Neuronal stem cell (in vitro differentiated cells): Measurements from ENCODE around the gene MAG.

Experiments used
- DNase-seq: peaks from one replicate; pipeline ENCODE4 v3.0.0-alpha.2; 2013; ENCODE audit warnings: low spot score
- H2AFZ ChIP-seq: one replicate; pipeline ENCODE4 v1.6.1; 2013; ENCODE audit warnings: mild to moderate bottlenecking, low read length, inconsistent platforms
- H2AK5ac ChIP-seq: 2 replicates; pipeline ENCODE4 v1.6.1; 2013; ENCODE audit warnings: low read depth, mild to moderate bottlenecking, inconsistent platforms, low read length, moderate library complexity, mixed read lengths
- H2BK120ac ChIP-seq: 2 replicates; pipeline ENCODE4 v1.6.1; 2013; ENCODE audit warnings: low read depth, mild to moderate bottlenecking, inconsistent platforms, low read length, moderate library complexity, mixed read lengths
- H2BK12ac ChIP-seq: one replicate; pipeline ENCODE4 v1.6.1; 2013; ENCODE audit warnings: low read length, inconsistent platforms
- H2BK15ac ChIP-seq: 2 replicates; pipeline ENCODE4 v1.6.1; 2013; ENCODE audit warnings: mild to moderate bottlenecking, low read length, inconsistent platforms, mixed read lengths
- H2BK5ac ChIP-seq: one replicate; pipeline ENCODE4 v1.6.1; 2013; ENCODE audit warnings: inconsistent platforms, mild to moderate bottlenecking, low read length, moderate library complexity
- H3K14ac ChIP-seq: one replicate; pipeline ENCODE4 v1.6.1; 2013; ENCODE audit warnings: low read length, inconsistent platforms
- H3K18ac ChIP-seq: 2 replicates; pipeline ENCODE4 v1.6.1; 2013; ENCODE audit warnings: low read length, inconsistent platforms
- H3K23ac ChIP-seq: 2 replicates; pipeline ENCODE4 v1.6.1; 2013; ENCODE audit warnings: low read depth, mild to moderate bottlenecking, mixed read lengths, low read length, inconsistent platforms; ENCODE audit not compliant: poor library complexity
- H3K27ac ChIP-seq: replicated peaks from 3 replicates; pipeline ENCODE4 v1.5.1; 2013; ENCODE audit warnings: low read length, inconsistent platforms
- H3K27me3 ChIP-seq, 3 experiments: 2 replicates each; pipeline ENCODE4 v1.6.1; 2013; ENCODE audit warnings: low read length in 3 of 3, mild to moderate bottlenecking in 2 of 3, inconsistent platforms in 1 of 3, low read depth in 1 of 3, mixed read lengths in 1 of 3, moderate library complexity in 1 of 3; ENCODE audit not compliant: control insufficient read depth in 3 of 3, insufficient read depth in 3 of 3
- H3K36me3 ChIP-seq, 2 donors: replicated peaks in 1 of 2; 2 replicates each; pipeline ENCODE4 v1.6.1; 2013; ENCODE audit warnings: low read length in 2 of 2; ENCODE audit not compliant: control insufficient read depth in 2 of 2, insufficient read depth in 2 of 2
- H3K4ac ChIP-seq: 2 replicates; pipeline ENCODE4 v1.6.1; 2013; ENCODE audit warnings: inconsistent platforms, mild to moderate bottlenecking, low read length, moderate library complexity
- H3K4me1 ChIP-seq, 2 donors: 1 replicate in 1 of 2; 2 replicates in 1 of 2; pipeline ENCODE4 v1.6.1; 2013; ENCODE audit warnings: low read length in 2 of 2, low read depth in 1 of 2; ENCODE audit not compliant: control insufficient read depth in 2 of 2, insufficient read depth in 1 of 2
- H3K4me2 ChIP-seq: one replicate; pipeline ENCODE4 v1.6.1; 2013; ENCODE audit warnings: mild to moderate bottlenecking, low read length, inconsistent platforms; ENCODE audit not compliant: insufficient read depth, poor library complexity, severe bottlenecking
- H3K4me3 ChIP-seq, 2 donors: 2 replicates each; pipeline ENCODE4 v1.5.1; 2013; ENCODE audit warnings: low read length in 2 of 2, mild to moderate bottlenecking in 2 of 2, inconsistent platforms in 1 of 2, moderate library complexity in 1 of 2
- H3K79me1 ChIP-seq: one replicate; pipeline ENCODE4 v1.6.1; 2013; ENCODE audit warnings: low read depth, mild to moderate bottlenecking, inconsistent platforms, low read length, moderate library complexity
- H3K9ac ChIP-seq: one replicate; pipeline ENCODE4 v1.6.1; 2013; ENCODE audit warnings: mild to moderate bottlenecking, low read depth, low read length, inconsistent platforms; ENCODE audit not compliant: poor library complexity
- H3K9me3 ChIP-seq, 2 donors: replicated peaks in 1 of 2; 2 replicates each; pipeline versions ENCODE3 to v1.6.1; 2013; ENCODE audit warnings: low read length in 2 of 2, mild to moderate bottlenecking in 2 of 2, inconsistent platforms in 1 of 2, low read depth in 1 of 2, mixed read lengths in 1 of 2, moderate library complexity in 1 of 2; ENCODE audit not compliant: control insufficient read depth in 2 of 2, insufficient read depth in 1 of 2
- H4K8ac ChIP-seq: one replicate; pipeline ENCODE4 v1.6.1; 2013; ENCODE audit warnings: low read depth, mild to moderate bottlenecking, inconsistent platforms, low read length, moderate library complexity
- H4K91ac ChIP-seq: one replicate; pipeline ENCODE4 v1.6.1; 2013; ENCODE audit warnings: low read length, low read depth, mild to moderate bottlenecking, inconsistent platforms; ENCODE audit not compliant: poor library complexity
- WGBS, 2 donors: extraction: QIAGEN DNeasy Blood & Tissue Kit; methylation state at CpG; one replicate each; pipeline ENCODE4 v1.1.7; 2013; ENCODE audit warnings: missing lambda C conversion rate in 2 of 2, mixed read lengths in 1 of 2; ENCODE audit not compliant: insufficient read length in 2 of 2, insufficient replicate concordance in 1 of 2; ENCODE audit errors: extremely low coverage in 2 of 2; 5-methylcytosine and 5-hydroxymethylcytosine counted together

The MAG gene

DNA sequence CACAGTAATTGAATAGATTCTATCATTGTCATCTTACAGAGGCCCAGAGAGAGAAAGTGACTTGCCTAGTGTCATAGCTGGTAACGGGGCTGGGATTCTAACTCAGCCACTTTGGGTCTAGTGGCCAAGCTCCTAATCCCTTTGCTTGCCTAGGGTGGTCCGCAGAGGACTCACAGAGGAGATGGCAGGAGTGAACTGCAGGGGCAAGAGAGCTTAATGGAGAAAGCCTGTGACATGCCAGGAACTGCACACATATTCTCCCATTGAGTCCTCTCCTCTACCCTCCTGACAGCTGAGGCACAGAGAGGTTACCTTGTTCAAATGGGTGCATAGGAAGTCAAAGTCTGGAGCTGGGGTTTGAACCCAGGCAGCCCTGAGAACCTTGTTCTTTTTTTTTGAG lies 40.5 kb upstream of the MAG start:
- Histone ChIP-seq H4K91ac (no peak overlapping the region), H2AFZ (no peak overlapping the region), H3K4ac (no peak overlapping the region), H3K79me1 (peaks cover 10% of the 10 kb centered on the region), H2BK15ac (no peak overlapping the region), H3K27ac (no peak overlapping the region), H3K18ac (no peak overlapping the region), H3K9ac (no peak overlapping the region), H3K14ac (no peak overlapping the region), H3K9me3 (peaks cover 0 to 7% of the 10 kb centered on the region in 2 donors), H3K4me1 (peaks cover 0 to 9% of the 10 kb centered on the region in 2 donors), H2AK5ac (no peak overlapping the region), H3K4me3 (no peak overlapping the region), H3K4me2 (no peak overlapping the region), H4K8ac (no peak overlapping the region), H3K36me3 (peaks cover 30 to 32% of the 10 kb centered on the region in 2 donors), H2BK12ac (no peak overlapping the region), H2BK120ac (no peak overlapping the region), H2BK5ac (no peak overlapping the region), H3K23ac (no peak overlapping the region), H3K27me3 (peaks cover 0 to 32% (median 0%) of the 10 kb centered on the region in 3 experiments)
- DNase-seq: no peak
- WGBS, 2 donors: no CpG with 5 or more reads among the region's 2 CpGs

DNA sequence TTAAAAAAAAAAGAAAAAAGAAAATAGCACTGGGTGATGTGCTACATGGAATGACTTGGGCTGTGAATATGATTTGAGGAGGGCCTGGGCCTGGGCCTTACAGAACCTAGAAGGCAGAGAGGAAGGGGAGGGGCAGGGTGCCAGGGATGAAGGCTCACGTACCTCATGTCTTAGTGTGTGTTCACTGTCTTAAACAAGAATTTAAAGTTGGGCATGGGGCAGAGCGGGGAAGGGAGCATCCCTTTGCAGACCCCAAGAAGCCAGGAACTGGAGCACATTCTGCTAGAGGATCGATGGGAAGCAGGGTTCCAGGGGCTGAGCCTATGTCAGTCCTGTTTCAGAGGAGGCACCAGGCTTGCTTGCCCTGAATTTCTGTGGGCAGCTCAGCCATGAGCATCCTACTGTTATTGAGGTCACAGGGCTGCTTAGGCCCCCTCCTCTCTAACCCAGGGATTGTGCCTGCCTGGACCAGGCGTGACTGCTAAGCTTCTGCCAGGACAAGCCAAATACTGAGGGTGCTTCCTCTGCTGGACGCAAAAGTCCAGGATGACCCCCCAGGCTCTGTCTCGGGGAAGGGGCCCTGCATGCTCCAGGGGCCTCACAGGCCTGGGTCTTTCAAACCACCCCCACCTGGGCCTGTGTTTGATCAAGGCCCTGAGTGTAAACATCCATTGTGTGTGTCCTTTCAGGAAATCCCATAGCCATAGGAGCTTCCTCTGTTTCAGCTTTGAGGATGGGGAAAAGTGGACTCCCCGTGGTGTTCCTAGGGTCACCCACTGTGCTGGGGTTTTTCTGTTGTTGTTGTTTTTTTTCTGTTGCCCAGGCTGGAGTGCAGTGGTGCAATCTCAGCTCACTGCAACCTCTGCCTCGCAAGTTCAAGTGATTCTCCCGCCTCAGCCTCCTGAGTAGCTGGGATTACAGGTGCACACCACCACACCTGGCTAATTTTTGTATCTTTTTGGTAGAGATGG lies 38.4 kb upstream of the MAG start:
- Histone ChIP-seq H2AFZ (no peak overlapping the region), H2BK15ac (no peak overlapping the region), H3K79me1 (peaks cover 16% of the 10 kb centered on the region), H3K9me3 (no peaks in the 10 kb centered on the region), H3K18ac (no peak overlapping the region), H2AK5ac (no peak overlapping the region), H3K14ac (no peak overlapping the region), H4K91ac (no peak overlapping the region), H3K27ac (no peak overlapping the region), H2BK120ac (no peak overlapping the region), H3K4me2 (no peak overlapping the region), H3K4me3 (no peak overlapping the region), H3K23ac (no peak overlapping the region), H3K9ac (no peak overlapping the region), H4K8ac (no peak overlapping the region), H3K27me3 (peaks cover 0 to 14% (median 0%) of the 10 kb centered on the region in 3 experiments), H2BK12ac (no peak overlapping the region), H3K4me1 (peaks cover 8 to 9% of the 10 kb centered on the region in 2 donors), H2BK5ac (no peak overlapping the region), H3K4ac (no peak overlapping the region), H3K36me3 (peaks cover 31 to 32% of the 10 kb centered on the region in 2 donors)
- WGBS, 2 donors: no CpG with 5 or more reads among the region's 9 CpGs
- no peak for DNase-seq

DNA sequence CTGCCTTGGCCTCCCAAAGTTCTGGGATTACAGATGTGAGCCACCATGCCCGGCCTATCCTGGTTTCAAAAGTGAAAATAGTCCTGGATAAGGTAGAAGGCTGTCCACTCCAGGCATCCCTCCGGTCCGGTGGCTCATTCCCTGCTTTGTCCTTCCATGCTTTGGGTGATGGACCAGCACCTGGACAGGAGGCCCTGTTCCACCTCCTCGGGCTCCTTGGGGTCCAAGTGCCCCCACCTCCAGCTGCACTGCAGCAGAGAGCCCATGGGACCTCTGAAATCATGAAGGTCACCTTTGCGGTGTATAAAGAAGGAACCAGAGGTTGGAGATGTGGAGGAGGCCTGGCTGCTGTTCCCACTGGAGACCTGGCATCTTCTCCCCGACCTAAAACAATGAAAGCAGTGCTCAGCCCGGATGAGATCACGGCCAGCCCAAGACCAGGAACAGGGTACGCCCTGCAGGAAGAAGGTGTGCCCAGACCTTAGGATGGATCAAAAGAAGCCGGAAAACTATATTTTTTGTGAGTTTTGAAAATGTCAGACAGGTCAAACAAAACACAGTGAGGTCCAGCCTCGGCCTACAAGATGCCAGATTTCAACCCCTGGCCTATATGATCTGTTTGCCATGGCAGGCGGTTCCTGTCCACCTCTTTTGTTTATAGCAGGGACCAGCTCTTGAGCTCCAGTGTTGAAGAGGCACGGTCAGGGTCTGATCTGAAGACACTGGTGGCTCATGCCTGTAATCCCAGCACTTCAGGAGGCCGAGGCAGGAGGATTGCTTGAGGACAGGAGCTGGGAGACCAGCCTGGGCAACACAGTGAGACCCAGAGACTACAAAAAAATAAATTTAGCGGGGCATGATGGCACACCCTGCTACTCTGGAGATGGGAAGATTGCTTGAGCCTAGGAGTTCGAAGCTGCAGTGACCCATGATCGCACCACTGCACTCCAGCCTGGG lies 37.3 kb upstream of the MAG start:
- H3K14ac ChIP-seq: no peak overlapping the region
- no peak overlapping the region for H4K91ac ChIP-seq
- H3K18ac ChIP-seq: no peak overlapping the region
- H2AFZ ChIP-seq: no peak overlapping the region
- H4K8ac ChIP-seq: no peak overlapping the region
- no peak overlapping the region for H3K4me3 ChIP-seq
- WGBS, 2 donors: no CpG with 5 or more reads among the region's 17 CpGs
- no peak overlapping the region for H2BK5ac ChIP-seq
- H2BK15ac ChIP-seq: no peak overlapping the region
- no peaks in the 10 kb centered on the region for H3K9me3 ChIP-seq
- no peak overlapping the region for H3K9ac ChIP-seq
- H2AK5ac ChIP-seq: no peak overlapping the region
- H3K27ac ChIP-seq: no peak overlapping the region
- no peak overlapping the region for H3K4me2 ChIP-seq
- H3K23ac ChIP-seq: no peak overlapping the region
- H3K27me3 ChIP-seq: peaks cover 0 to 5% (median 0%) of the 10 kb centered on the region in 3 experiments
- peaks cover 13 to 14% of the 10 kb centered on the region in 2 donors for H3K4me1 ChIP-seq
- H2BK12ac ChIP-seq: no peak overlapping the region
- H3K36me3 ChIP-seq: peaks cover 32 to 37% of the 10 kb centered on the region in 2 donors
- no peak overlapping the region for H2BK120ac ChIP-seq
- DNase-seq: no peak
- no peak overlapping the region for H3K4ac ChIP-seq
- H3K79me1 ChIP-seq: peaks cover 14% of the 10 kb centered on the region
